Activated T-helper 1 cell treated with anti-CD3 and anti-CD28 coated beads, Interleukin-2, amount 50 U/mL, for 16 hours (primary cell): Measurements from ENCODE around the gene DTNB.

Experiments used
- DNase-seq, 2 donors: peaks; one replicate each; pipeline ENCODE4 v3.0.0-alpha.2; 2020; ENCODE audit warnings: low read depth in 1 of 2, low spot score in 1 of 2

The DTNB gene

GRCh38 chr2:25374411-25374810, 299.0 kb downstream of the DTNB start:
- no peak for DNase-seq

- DNase-seq = no peak
Measured at GRCh38 chr2:25373269-25373981, 300.0 kb downstream of the DTNB start.

- DNase-seq = no peak
Measured at GRCh38 chr2:25372405-25373268, 300.7 kb downstream of the DTNB start.

- DNase-seq = no peak
Measured at GRCh38 chr2:25371253-25372241, 301.8 kb downstream of the DTNB start.

GRCh38 chr2:25369876-25370275, 303.5 kb downstream of the DTNB start:
- DNase-seq = no peak

- DNase-seq = no peak
Measured at GRCh38 chr2:25369439-25369838, 303.9 kb downstream of the DTNB start.

- no peak for DNase-seq
Measured at GRCh38 chr2:25368660-25369059, 304.7 kb downstream of the DTNB start.

GRCh38 chr2:25367296-25367695, 306.1 kb downstream of the DTNB start:
- DNase-seq = no peak

GRCh38 chr2:25366629-25367028, 306.7 kb downstream of the DTNB start:
- no peak for DNase-seq

GRCh38 chr2:25365241-25365640, 308.1 kb downstream of the DTNB start:
- DNase-seq = no peak

- no peak for DNase-seq
Measured at GRCh38 chr2:25363733-25364132, 309.6 kb downstream of the DTNB start.

GRCh38 chr2:25362434-25363145, 310.8 kb downstream of the DTNB start:
- DNase-seq = peak in 1 of 2 donors; percentile 31

GRCh38 chr2:25362049-25362433, 311.3 kb downstream of the DTNB start:
- peak; percentile 93 for DNase-seq

- DNase-seq = no peak
Measured at GRCh38 chr2:25361261-25362048, 311.9 kb downstream of the DTNB start.

GRCh38 chr2:25358836-25359235, 314.5 kb downstream of the DTNB start:
- no peak for DNase-seq

- no peak for DNase-seq
Measured at GRCh38 chr2:25358249-25358815, 315.0 kb downstream of the DTNB start.

GRCh38 chr2:25356088-25356487, 317.3 kb downstream of the DTNB start:
- DNase-seq = no peak

- DNase-seq = no peak
Measured at GRCh38 chr2:25355270-25355669, 318.1 kb downstream of the DTNB start.

- no peak for DNase-seq
Measured at GRCh38 chr2:25354116-25354515, 319.3 kb downstream of the DTNB start.
